NCI-H1105 (cell line): Measurements from ENCODE around the gene CFAP45.

Experiments
- DNase-seq: peaks from one replicate; lab custom pipeline; 2025; lab: John Stamatoyannopoulos, UW

CFAP45 gene

DNA sequence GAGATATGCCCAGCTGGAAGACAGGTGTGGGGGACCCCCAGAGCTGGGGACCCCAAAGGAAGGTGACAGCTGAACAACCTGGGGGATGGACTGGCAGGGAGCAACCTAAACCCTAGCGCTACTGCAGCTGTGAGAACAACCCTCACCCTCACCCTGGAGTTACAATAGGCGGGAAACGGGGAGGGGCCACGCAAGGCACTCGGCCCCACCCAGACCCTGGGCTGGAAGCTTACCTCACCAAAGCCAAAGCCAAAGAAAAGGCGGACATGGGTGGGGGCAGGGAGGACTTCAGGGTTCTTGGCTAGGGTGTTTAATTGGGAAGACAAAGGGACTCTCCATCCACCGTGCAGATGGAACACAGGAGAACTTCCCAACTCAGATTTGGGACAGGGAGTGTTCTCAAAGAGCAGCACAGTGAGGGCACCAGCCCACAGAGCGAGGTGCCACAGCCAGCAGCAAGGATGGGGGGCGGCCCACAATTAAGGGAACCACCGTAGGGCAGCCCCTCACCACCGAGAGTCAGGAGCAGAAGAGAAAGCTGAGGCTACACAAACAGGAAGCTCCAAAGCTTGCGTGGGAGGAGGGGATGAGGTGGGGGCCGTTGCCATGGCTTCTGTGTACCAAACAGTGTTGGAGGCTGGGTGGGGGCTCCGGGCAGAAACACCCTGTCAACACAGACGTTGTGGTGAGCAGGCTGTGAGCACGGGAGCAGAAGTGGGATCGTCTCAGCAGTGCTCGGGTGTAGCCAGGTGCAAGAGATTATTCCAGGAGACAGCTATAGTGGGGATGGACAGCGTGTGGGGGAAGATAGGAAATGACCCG lies 23.4 kb upstream of the CFAP45 start:
- peak; percentile 59 for DNase-seq

GRCh38 chr1:159922511-159923202 lies 22.7 kb upstream of the CFAP45 start:
- DNase-seq, result no peak

DNA sequence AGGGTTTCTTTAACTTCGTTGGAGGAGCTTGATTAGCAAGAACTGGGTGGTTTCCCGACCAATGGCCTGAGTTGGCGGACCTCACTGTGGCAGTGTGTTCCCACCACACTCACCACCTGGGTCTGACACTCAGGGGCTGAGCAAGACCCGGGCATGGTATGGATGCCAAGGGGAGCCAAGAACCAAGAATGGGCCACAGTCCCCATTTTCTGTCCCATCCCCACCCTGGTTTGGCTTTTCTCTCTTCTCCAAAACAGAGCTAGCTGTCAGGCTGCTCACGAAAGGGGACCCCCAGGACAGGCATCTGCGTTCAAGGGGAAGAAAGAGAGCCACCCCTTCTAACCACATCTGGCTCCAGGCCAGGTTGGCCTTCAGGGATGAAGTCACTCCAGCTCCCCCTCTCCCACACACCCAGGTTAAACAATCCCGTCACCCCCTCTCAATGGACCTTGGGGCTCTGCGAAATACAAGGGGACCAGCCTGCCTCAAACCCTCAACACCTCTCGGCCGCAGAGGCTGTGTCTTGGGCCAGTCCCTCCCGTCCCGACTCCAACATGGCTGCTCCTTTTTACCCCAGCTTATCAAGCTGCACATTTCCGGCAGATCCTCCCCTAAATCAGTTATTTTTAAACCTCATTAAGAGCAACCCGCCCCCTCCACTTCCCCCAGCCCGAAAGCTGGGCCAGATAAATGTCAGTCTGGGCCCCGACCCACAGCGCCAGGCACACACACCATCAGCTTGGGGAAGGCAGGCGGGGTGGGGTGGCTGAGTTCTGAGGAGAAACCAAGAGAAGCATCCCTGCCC lies 21.9 kb upstream of the CFAP45 start:
- no peak for DNase-seq

DNA sequence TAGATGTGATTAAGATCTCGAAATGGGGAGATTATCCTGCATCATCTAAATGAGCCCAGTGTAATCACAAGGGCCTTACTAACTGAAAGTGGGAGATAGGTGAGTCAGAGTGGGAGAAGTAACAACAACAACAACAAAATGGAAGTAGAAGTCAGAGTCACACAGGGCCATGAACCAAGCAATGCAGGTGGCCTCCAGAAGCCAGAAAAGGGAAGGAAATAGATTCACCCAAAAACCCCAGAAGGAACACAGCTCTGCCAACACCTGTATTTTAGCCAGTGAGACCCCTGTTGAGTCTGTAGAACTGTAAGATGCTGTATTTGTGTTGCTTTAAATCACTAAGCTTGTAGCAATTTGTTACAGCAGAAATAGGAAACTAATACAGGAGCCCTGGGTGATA lies 21.3 kb upstream of the CFAP45 start:
- no peak for DNase-seq

DNA sequence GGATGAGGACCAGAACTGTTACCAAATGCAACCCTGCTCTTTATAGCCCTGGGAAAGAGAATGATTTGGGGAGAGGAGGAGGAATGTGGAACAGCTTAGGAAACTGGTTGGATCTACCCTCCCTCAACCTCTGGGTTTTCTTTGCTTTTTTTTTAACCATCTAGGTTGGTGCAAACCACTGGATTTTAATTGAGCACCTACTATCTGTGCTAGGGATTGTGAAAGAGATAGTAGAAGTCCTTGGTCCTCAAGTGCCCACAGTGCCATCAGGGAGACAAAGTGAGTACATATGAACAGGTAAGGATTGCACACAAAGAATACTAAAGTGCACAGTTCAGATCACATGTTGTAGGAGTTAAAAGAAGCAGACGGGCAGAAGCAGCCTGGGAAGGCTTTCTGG lies 20.7 kb upstream of the CFAP45 start:
- no peak for DNase-seq

GRCh38 chr1:159920202-159920601 lies 20.2 kb upstream of the CFAP45 start:
- no peak for DNase-seq

DNA sequence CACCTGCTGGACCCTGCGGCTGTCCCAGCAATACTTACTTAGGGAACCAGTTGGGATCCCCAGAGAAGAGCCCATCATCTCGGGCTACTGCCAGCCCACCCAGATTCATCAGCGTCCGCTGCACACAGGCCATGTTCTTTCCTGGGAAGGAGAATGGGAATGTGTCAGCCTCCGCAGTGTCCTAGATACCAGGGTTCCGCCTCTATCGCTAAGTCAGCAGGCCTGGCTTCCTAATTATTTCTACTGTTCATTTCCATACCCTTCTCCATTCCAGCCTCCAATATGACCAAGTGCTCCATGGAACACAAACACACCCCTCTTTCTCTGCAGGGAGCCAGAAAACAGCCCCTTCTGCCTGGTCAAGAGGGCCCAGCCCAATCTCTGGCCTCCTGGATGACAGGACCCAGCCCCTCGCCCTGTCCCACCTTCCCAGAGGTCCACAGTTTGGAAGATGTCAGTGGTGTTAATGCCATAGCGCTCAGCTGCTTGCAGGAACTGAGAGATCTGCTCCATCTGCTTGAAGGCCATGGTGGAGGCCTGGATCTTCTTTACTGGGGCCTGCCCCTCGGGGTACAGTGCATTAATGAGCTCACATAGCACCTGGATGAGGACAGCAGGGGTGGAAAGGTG lies 19.4 kb upstream of the CFAP45 start:
- no peak for DNase-seq

GRCh38 chr1:159918352-159919200 lies 18.6 kb upstream of the CFAP45 start:
- no peak for DNase-seq

GRCh38 chr1:159917533-159918351 lies 17.8 kb upstream of the CFAP45 start:
- no peak for DNase-seq

DNA sequence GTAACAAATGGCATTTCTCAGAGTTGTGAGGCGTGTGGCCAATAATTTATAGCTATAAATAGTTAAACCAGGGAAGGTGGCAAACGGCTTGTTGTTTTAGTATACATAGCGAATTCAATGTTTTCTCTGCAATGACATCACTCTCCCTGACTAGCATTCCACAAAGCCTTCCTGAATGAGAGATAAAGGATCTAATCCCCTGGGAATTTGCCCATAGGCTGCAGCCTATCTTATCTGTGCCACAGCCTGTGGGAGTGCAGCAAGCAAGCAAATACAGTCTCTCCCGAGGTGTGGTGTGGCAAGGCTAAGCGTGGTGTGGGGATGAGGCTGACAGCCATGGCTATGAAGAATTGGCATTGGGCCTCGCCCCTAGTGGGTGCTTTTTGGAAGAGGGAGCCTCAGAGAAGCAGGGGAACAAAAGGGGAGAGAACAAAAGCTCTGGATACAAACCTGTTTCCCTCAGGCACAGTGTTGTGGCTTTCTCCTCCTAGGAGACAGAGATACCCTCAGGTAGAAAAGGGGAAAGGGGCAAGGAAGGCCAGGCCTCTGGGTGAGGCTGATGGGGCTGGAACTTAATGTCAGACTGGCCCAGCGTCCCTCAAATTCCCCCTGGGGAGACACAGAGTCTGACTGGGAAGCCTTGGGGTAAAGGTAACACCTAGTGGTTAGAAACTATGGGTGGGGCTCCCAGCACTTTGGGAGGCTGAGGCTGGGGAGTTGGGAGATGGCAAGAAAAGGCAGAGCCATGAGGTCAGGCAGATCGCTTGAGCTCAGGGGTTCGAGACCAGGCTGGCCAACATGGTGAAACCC lies 16.5 kb upstream of the CFAP45 start:
- no peak for DNase-seq

DNA sequence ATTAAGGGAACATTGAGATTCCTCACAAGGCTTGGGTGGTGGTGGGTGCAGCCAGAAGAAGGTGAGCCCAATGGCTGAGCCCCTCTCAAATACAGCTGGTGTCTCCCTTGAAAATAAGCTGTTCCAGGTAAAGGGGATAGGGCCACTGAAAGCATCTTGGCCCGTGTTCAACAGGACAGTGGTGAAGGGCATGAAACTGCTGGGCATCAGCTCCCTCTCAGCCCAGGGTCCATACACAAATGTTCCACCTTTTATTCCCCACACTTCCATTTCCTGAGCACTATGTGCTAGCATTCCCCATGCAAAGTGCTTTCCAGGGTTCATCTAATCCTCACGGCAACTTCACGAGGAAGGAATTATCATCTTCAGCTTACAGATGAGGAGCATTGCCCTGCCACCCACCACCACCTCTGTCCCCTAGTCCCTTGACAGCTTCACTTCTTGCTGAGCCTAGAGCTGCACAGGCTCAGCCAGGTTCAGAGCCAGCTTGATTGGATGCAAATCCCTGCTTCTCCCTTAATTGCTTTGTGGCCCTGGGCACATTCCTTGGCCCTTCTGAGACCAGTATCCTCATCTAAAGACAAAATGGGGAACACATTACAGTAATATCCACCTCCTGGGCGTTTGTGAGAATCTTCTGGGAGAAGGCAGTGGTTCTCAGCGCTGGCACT lies 15.7 kb upstream of the CFAP45 start:
- no peak for DNase-seq

- DNase-seq, result no peak
These were observed 14.5 kb upstream of the CFAP45 start for GRCh38 chr1:159914252-159915018.

DNA sequence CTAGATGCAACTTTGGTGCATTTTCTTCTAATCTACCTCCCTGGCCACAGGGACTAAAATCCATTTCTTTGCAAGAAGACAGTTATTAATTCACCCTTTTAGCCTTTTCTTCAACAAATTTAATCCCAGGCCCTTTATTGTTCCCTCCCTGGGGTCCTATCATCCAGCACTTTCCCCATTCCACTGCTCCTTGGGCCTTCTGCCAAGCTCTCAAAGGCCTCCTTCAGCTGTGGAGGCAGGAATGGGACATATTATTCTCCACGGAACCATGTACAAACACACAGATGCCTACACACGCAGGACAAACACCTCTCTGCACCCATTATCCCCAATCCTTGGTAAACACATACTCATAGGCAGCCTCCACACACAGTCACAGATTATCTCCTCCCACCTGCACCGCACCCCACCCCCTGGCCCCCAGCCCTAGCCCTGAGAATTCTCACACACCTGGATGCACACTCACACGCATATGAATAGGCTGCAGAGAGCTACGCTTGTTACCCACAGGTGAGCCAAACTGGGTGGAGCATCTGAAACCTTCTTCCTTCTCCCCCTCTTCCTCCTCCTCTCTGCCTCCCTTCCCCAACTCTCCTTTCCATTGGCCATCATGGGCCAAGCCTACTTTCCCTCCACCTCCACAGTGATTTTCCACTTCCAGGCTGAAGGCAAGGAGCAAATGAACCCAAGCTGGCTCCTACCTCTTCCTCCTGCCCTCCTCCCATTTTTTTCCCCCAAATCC lies 13.7 kb upstream of the CFAP45 start:
- no peak for DNase-seq

GRCh38 chr1:159911326-159912070 lies 11.5 kb upstream of the CFAP45 start:
- no peak for DNase-seq

- no peak for DNase-seq
These were observed 8.3 kb upstream of the CFAP45 start for GRCh38 chr1:159908031-159908940.

GRCh38 chr1:159906960-159907359 lies 7.0 kb upstream of the CFAP45 start:
- no peak for DNase-seq
